OCI-LY3 (cell line): ENCODE measurements around the gene ITM2B.

ENCODE experiments used
- H2AFZ ChIP-seq: fragments of 200-600, 300-600 bp; shearing (Covaris generic); 2 replicates; pipeline ENCODE4 v1.6.0; 2014; ENCODE audit warnings: antibody characterized with exemption, low read depth, low read length
- H3K27ac ChIP-seq: fragments of 200-600, 300-600 bp; sonication (generic); 2 replicates; pipeline ENCODE4 v1.5.1; 2014; ENCODE audit warnings: mild to moderate bottlenecking, low read length, moderate library complexity, mixed read lengths
- H3K27me3 ChIP-seq: fragments of 200-600, 300-600 bp; sonication (generic); 2 replicates; pipeline ENCODE4 v1.6.1; 2014; ENCODE audit warnings: low read depth, low read length, mixed read lengths
- H3K36me3 ChIP-seq: fragments of 200-600, 300-600 bp; sonication (generic); replicated peaks from 2 replicates; pipeline ENCODE3; 2014; ENCODE audit warnings: low read depth, low read length, mixed read lengths
- H3K4me1 ChIP-seq: fragments of 300-600, 200-600 bp; sonication (generic); 2 replicates; pipeline ENCODE4 v1.6.1; 2014; ENCODE audit warnings: low read length, mixed read lengths
- H3K4me2 ChIP-seq: fragments of 200-600, 300-600 bp; sonication (generic); 2 replicates; pipeline ENCODE4 v1.6.1; 2014; ENCODE audit warnings: low read length, mixed read lengths
- H3K4me3 ChIP-seq: fragments of 300-600, 200-600 bp; sonication (generic); 2 replicates; pipeline ENCODE4 v1.5.1; 2014; ENCODE audit warnings: antibody characterized with exemption, mild to moderate bottlenecking, low read length, moderate library complexity
- H3K79me2 ChIP-seq: fragments of 300-600, 200-600 bp; shearing (Covaris generic); 2 replicates; pipeline ENCODE4 v1.6.1; 2014; ENCODE audit warnings: mild to moderate bottlenecking, low read length, mixed read lengths
- H3K9ac ChIP-seq: fragments of 300-600, 200-600 bp; shearing (Covaris generic); 2 replicates; pipeline ENCODE4 v1.6.0; 2014; ENCODE audit warnings: mild to moderate bottlenecking, low read length, moderate library complexity
- H3K9me3 ChIP-seq: fragments of 200-600, 300-600 bp; shearing (Covaris generic); 2 replicates; pipeline ENCODE4 v1.6.1; 2014; ENCODE audit warnings: low read length, mixed read lengths; ENCODE audit not compliant: insufficient read depth
- H4K20me1 ChIP-seq: fragments of 200-600, 300-600 bp; sonication (generic); 2 replicates; pipeline ENCODE4 v1.6.1; 2016; ENCODE audit warnings: low read length, mixed read lengths; ENCODE audit not compliant: insufficient read depth
- CTCF ChIP-seq: fragments of 200-600, 300-600 bp; sonication (generic); IDR thresholded peaks from 2 replicates; pipeline ENCODE4 v1.5.1; 2014; ENCODE audit warnings: antibody characterized with exemption, low read length, low read depth
- EZH2phosphoT487 ChIP-seq: fragments of 200-600 bp; shearing (Covaris generic); IDR thresholded peaks from 2 replicates; pipeline ENCODE4 v1.6.1; 2018; ENCODE audit warnings: antibody characterized with exemption, mixed run types, low read depth

The ITM2B gene

GRCh38 chr13:48295271-48295670, 62.3 kb downstream of the ITM2B start:
- Histone ChIP-seq H3K4me2 (no peak overlapping the region), H3K27me3 (peaks cover 5% of the 10 kb centered on the region; the same call in 1 of the 2 replicates), H3K9me3 (no peaks in the 10 kb centered on the region), H3K4me3 (no peak overlapping the region), H3K4me1 (no peaks in the 10 kb centered on the region), H3K9ac (no peak overlapping the region), H3K36me3 (no peaks in the 10 kb centered on the region), H2AFZ (no peak overlapping the region), H3K79me2 (no peaks in the 10 kb centered on the region), H3K27ac (no peak overlapping the region), H4K20me1 (no peaks in the 10 kb centered on the region)
- no peak for TF ChIP-seq CTCF
- TF ChIP-seq EZH2phosphoT487: no peak

DNA sequence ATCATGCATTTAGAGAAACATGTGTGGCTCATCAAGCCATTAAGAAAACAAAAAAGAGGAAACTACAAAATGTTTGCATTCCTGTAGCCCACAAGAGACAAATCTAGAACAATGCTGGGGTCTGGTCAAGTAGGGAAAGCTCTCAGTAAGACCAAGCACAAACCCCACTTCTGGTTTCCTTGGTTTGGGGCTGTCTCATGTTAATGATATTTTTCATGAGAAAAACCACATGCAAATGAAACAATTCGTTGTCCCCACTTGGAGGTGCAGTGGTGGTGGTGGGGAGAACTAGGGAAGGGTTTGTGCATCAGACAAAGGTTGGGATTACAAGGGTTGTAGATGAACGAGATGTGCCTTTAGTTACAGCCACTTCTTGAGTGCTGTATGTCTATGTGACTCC, 63.5 kb downstream of the ITM2B start:
- H3K9me3 ChIP-seq: no peaks in the 10 kb centered on the region
- no peaks in the 10 kb centered on the region for H4K20me1 ChIP-seq
- no peak overlapping the region for H3K9ac ChIP-seq
- H3K27ac ChIP-seq: no peak overlapping the region
- no peaks in the 10 kb centered on the region for H3K79me2 ChIP-seq
- no peak overlapping the region for H3K4me2 ChIP-seq
- H3K4me3 ChIP-seq: no peak overlapping the region
- no peaks in the 10 kb centered on the region for H3K27me3 ChIP-seq
- no peaks in the 10 kb centered on the region for H3K36me3 ChIP-seq
- H3K4me1 ChIP-seq: no peaks in the 10 kb centered on the region
- H2AFZ ChIP-seq: no peak overlapping the region
- no peak for TF ChIP-seq EZH2phosphoT487
- no peak for TF ChIP-seq CTCF

- Histone ChIP-seq H3K4me3 (no peak overlapping the region), H3K79me2 (no peaks in the 10 kb centered on the region), H3K4me2 (no peak overlapping the region), H3K27ac (no peak overlapping the region), H4K20me1 (no peaks in the 10 kb centered on the region), H3K9ac (no peak overlapping the region), H3K4me1 (no peaks in the 10 kb centered on the region), H3K9me3 (no peaks in the 10 kb centered on the region), H2AFZ (no peak overlapping the region), H3K36me3 (no peaks in the 10 kb centered on the region), H3K27me3 (no peaks in the 10 kb centered on the region)
- TF ChIP-seq CTCF (no peak), EZH2phosphoT487 (no peak)
These were observed 64.3 kb downstream of the ITM2B start for GRCh38 chr13:48297131-48297786.

DNA sequence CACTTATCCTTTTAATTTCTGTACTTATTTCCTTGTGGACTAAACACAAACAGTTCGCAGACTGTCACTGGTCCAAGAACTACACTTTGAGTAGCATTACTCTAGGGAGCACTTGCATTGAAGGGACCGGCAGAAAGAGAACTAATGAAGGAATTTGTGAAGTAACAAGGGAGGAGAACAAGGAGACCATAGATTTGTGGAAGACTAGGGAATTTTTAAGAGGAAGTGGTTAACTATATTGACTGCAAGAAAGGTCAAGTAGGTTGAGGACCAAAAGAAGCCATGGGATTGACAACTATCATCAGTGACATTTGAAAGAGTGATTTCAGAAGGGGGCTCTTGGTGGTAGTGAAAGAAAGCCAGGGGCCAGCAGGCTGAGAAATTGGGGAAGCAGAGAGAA, 66.6 kb downstream of the ITM2B start:
- no peak overlapping the region for H2AFZ ChIP-seq
- no peak overlapping the region for H3K4me3 ChIP-seq
- H3K79me2 ChIP-seq: peaks cover 11% of the 10 kb centered on the region; the same call in 1 of the 2 replicates
- no peak overlapping the region for H3K4me2 ChIP-seq
- H3K9ac ChIP-seq: no peak overlapping the region
- H3K36me3 ChIP-seq: no peaks in the 10 kb centered on the region
- TF ChIP-seq EZH2phosphoT487: no peak
- TF ChIP-seq CTCF: no peak
- no peaks in the 10 kb centered on the region for H3K9me3 ChIP-seq
- no peaks in the 10 kb centered on the region for H3K27me3 ChIP-seq
- no peak overlapping the region for H3K27ac ChIP-seq
- peaks cover 3% of the 10 kb centered on the region; the same call in 1 of the 2 replicates for H3K4me1 ChIP-seq
- H4K20me1 ChIP-seq: no peaks in the 10 kb centered on the region
